DOHH2 (cell line): ENCODE data around the gene CHCHD3.
"Not testable (repeated sequence)": the region's sequence is repeated elsewhere in the genome, so short reads cannot be mapped to it uniquely, and the experiment has no call there.

Experiments
- H3F3A ChIP-seq: fragments of 200-600 bp; sonication (generic), shearing (Covaris generic); 2 replicates; pipeline ENCODE4 v1.6.0; 2016; ENCODE audit warnings: antibody characterized with exemption, mild to moderate bottlenecking; ENCODE audit not compliant: control insufficient read depth, insufficient read depth
- H3K27ac ChIP-seq: fragments of 200-600 bp; sonication (generic); 2 replicates; pipeline ENCODE4 v1.5.1; 2014; ENCODE audit warnings: low read depth, mild to moderate bottlenecking, low read length, moderate library complexity
- H3K27me3 ChIP-seq: fragments of 200-600 bp; sonication (generic); 2 replicates; pipeline ENCODE4 v1.6.1; 2014; ENCODE audit warnings: mild to moderate bottlenecking, low read length, mixed read lengths; ENCODE audit not compliant: control insufficient read depth
- H3K36me3 ChIP-seq: fragments of 200-600 bp; sonication (generic); 2 replicates; pipeline ENCODE4 v1.6.1; 2014; ENCODE audit warnings: mild to moderate bottlenecking, low read length, moderate library complexity, mixed read lengths; ENCODE audit not compliant: control insufficient read depth
- H3K4me1 ChIP-seq: fragments of 200-600 bp; sonication (generic); 2 replicates; pipeline ENCODE4 v1.6.1; 2014; ENCODE audit warnings: mild to moderate bottlenecking, low read length, mixed read lengths; ENCODE audit not compliant: control insufficient read depth
- H3K4me2 ChIP-seq: fragments of 200-600 bp; sonication (generic); 2 replicates; pipeline ENCODE4 v1.6.0; 2014; ENCODE audit warnings: mild to moderate bottlenecking, low read length, moderate library complexity
- H3K4me3 ChIP-seq: fragments of 200-600 bp; sonication (generic); 2 replicates; pipeline ENCODE4 v1.5.1; 2014; ENCODE audit warnings: mild to moderate bottlenecking, low read length, mixed read lengths
- H3K79me2 ChIP-seq: fragments of 200-600 bp; sonication (generic); 2 replicates; pipeline ENCODE4 v1.6.1; 2014; ENCODE audit warnings: mild to moderate bottlenecking, low read length, mixed read lengths; ENCODE audit not compliant: control insufficient read depth
- H3K9me2 ChIP-seq: fragments of 200-600 bp; sonication (generic); replicated peaks from 2 replicates; pipeline ENCODE4 v1.6.1; 2014; ENCODE audit warnings: mild to moderate bottlenecking, low read length, mixed read lengths; ENCODE audit not compliant: control insufficient read depth
- H3K9me3 ChIP-seq: fragments of 200-600 bp; sonication (generic); 2 replicates; pipeline ENCODE4 v1.6.1; 2014; ENCODE audit warnings: antibody characterized with exemption, low read length, mixed read lengths; ENCODE audit not compliant: control insufficient read depth, insufficient read depth
- H4K20me1 ChIP-seq: fragments of 200-600 bp; sonication (generic); 2 replicates; pipeline ENCODE4 v1.6.0; 2014; ENCODE audit warnings: low read depth, mild to moderate bottlenecking, antibody characterized with exemption, low read length, moderate library complexity; ENCODE audit not compliant: control insufficient read depth, insufficient read depth
- EZH2phosphoT487 ChIP-seq: fragments of 200-600 bp; sonication (generic); IDR thresholded peaks from 2 replicates; pipeline ENCODE4 v1.6.1; 2017; ENCODE audit warnings: borderline replicate concordance, mild to moderate bottlenecking, antibody characterized with exemption, low read length, moderate library complexity, mixed read lengths
- TF ChIP-seq, protein P1 (sequence below): fragments of 200-600 bp; sonication (generic); IDR thresholded peaks from one replicate; pipeline ENCODE4 v1.5.1; 2014; ENCODE audit warnings: antibody characterized with exemption, mild to moderate bottlenecking, low read depth, low read length; ENCODE audit not compliant: poor library complexity, severe bottlenecking

The CHCHD3 gene

DNA sequence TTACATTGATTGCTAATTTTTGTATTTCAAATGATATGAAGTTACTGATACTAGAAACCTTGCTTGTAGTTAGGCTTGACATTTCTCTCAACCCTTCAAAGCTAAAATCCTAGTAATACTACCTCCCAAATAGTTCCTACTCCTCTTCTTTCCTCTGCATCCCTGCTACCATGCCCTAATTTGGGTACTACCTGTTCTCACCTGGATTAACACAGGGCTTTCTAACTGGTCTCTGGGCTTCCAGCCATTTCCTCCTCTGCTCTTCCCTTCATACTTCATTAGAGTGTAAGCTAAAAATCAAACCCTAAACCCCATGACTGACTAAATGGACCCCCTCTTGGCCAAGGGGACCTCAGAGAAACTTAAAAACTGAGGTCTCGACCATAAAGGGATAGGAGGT is 112.4 kb downstream of the CHCHD3 start:
- no peak for TF ChIP-seq EZH2phosphoT487
- Histone ChIP-seq H3K9me2 (no peaks in the 10 kb centered on the region), H3K79me2 (peaks cover 18% of the 10 kb centered on the region), H3K36me3 (peaks cover 13% of the 10 kb centered on the region), H3K27me3 (no peaks in the 10 kb centered on the region), H4K20me1 (no peaks in the 10 kb centered on the region), H3K9me3 (no peaks in the 10 kb centered on the region), H3K4me1 (no peaks in the 10 kb centered on the region), H3K27ac (no peak overlapping the region), H3K4me2 (no peak overlapping the region), H3F3A (no peaks in the 10 kb centered on the region), H3K4me3 (no peak overlapping the region)

DNA sequence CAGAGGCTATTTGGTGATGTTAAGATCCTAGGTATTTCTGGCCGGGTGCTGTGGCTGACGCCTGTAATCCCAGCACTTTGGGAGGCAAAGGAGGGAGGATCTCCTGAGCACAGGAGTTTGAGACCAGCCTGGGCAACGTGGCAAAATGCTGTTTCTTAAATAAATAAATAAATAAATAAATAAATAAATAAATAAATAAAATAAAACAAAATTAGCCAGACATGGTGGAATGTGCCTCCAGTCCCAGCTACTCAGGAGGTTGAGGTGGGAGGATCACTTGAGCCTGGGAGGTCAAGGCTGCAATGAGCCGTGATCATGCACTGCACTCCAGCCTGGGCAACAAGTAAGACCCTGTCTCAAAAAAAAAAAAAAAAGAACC is 114.4 kb downstream of the CHCHD3 start:
- H3K27ac ChIP-seq, H3K36me3 ChIP-seq, H3K9me3 ChIP-seq, H3K4me2 ChIP-seq, H3K4me1 ChIP-seq, H3K4me3 ChIP-seq, H4K20me1 ChIP-seq, H3F3A ChIP-seq, H3K9me2 ChIP-seq, H3K27me3 ChIP-seq: not testable (repeated sequence)
- H3K79me2 ChIP-seq: peaks cover 20% of the 10 kb centered on the region

DNA sequence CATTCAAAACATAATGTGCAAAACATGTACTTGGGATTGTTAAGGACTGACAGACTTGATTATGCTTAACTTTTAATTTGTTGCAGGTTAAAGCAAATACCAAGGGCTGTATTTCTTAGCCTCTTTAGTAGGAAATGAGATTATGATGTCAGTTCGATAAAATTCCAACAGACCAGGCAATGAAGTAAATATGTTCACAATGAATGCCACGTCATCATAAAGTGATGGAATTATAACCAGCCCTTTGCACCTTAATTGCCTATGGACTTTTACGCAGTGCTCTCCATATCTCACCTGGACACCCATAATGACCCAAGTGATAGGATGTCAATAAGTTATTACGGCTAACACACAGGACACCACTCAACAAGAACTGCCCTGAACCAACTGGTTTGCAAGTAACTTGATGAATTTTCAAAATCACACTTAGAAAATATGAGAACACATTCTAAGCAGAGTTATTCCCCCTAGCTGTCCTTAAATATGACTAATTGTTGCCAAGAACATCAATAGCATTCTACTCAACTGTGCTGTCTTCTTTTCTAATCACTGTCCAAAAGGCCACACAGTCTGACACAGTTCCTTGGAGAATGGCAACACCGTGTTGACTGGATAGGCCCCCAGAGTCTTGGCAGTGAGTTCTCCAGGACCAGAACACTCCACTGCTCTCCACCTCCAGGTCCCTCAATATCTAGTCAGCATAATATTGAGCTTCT is 115.0 kb downstream of the CHCHD3 start:
- Histone ChIP-seq H3K27ac (no peak overlapping the region), H3K36me3 (no peaks in the 10 kb centered on the region), H3K4me3 (no peak overlapping the region), H3K4me2 (no peak overlapping the region), H4K20me1 (no peaks in the 10 kb centered on the region), H3K9me3 (no peaks in the 10 kb centered on the region), H3K79me2 (peaks cover 20% of the 10 kb centered on the region), H3K4me1 (no peaks in the 10 kb centered on the region), H3F3A (no peaks in the 10 kb centered on the region), H3K27me3 (no peaks in the 10 kb centered on the region), H3K9me2 (no peaks in the 10 kb centered on the region)
- TF ChIP-seq, protein P1, sequence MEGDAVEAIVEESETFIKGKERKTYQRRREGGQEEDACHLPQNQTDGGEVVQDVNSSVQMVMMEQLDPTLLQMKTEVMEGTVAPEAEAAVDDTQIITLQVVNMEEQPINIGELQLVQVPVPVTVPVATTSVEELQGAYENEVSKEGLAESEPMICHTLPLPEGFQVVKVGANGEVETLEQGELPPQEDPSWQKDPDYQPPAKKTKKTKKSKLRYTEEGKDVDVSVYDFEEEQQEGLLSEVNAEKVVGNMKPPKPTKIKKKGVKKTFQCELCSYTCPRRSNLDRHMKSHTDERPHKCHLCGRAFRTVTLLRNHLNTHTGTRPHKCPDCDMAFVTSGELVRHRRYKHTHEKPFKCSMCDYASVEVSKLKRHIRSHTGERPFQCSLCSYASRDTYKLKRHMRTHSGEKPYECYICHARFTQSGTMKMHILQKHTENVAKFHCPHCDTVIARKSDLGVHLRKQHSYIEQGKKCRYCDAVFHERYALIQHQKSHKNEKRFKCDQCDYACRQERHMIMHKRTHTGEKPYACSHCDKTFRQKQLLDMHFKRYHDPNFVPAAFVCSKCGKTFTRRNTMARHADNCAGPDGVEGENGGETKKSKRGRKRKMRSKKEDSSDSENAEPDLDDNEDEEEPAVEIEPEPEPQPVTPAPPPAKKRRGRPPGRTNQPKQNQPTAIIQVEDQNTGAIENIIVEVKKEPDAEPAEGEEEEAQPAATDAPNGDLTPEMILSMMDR: no peak
- TF ChIP-seq EZH2phosphoT487: no peak

DNA sequence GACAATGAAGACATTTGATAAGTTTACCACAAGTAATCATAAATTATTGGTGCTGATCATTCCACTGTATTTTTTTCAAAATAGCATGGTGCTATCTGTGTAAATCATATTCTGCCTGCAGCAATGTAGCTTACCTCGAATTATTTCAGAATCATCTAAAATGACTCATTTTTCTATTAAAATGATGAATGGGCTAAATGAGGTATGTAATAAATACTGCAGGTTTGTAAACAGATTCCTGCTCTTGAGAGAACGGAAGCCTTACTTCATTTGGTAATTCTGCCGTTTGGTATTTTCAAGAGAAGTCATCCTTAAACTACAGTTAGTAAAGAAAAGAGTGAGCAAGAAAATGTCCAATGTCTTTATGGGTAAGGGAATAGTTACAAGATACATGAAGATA is 115.9 kb downstream of the CHCHD3 start:
- no peaks in the 10 kb centered on the region for H4K20me1 ChIP-seq
- no peak overlapping the region for H3K4me3 ChIP-seq
- no peak overlapping the region for H3K27ac ChIP-seq
- H3K4me1 ChIP-seq: no peaks in the 10 kb centered on the region
- no peaks in the 10 kb centered on the region for H3K9me3 ChIP-seq
- H3K79me2 ChIP-seq: peaks cover 20% of the 10 kb centered on the region
- H3F3A ChIP-seq: no peaks in the 10 kb centered on the region
- TF ChIP-seq, protein P1: no peak
- no peak for TF ChIP-seq EZH2phosphoT487
- H3K27me3 ChIP-seq: no peaks in the 10 kb centered on the region
- no peaks in the 10 kb centered on the region for H3K36me3 ChIP-seq
- no peak overlapping the region for H3K4me2 ChIP-seq
- H3K9me2 ChIP-seq: no peaks in the 10 kb centered on the region
